ENCODE measurements around the gene SNRPB2.

GRCh38 chr20:16749573-16749972 is 19.7 kb downstream of the SNRPB2 start:
- no peak for TF ChIP-seq EZH2 (IDR thresholded peaks at IDR 0.05; ENCODE audit: insufficient read depth, poor library complexity, severe bottlenecking)
- TF ChIP-seq EZH2phosphoT487 (IDR thresholded peaks at IDR 0.05; ENCODE audit: insufficient read depth, low read depth), result no peak
